Breast epithelium (tissue), 3 donors: ENCODE data around the gene MINDY2.

Experiments
- POLR2A ChIP-seq: fragments of 450-650 bp; IDR thresholded peaks from one replicate; pipeline ENCODE4 v1.6.1; 2016; ENCODE audit warnings: antibody characterized with exemption, mild to moderate bottlenecking, moderate library complexity
- POLR2AphosphoS5 ChIP-seq, 3 donors: sonication (generic); formaldehyde crosslinking; IDR thresholded peaks; one replicate each; pipeline ENCODE4 v1.6.1; 2017; ENCODE audit warnings: antibody characterized with exemption in 3 of 3
- TF ChIP-seq, protein P1 (sequence below), 3 donors: fragments of 450-650 bp; IDR thresholded peaks; one replicate each; pipeline ENCODE4 v1.5.1; 2016 to 2017; ENCODE audit warnings: antibody characterized with exemption in 3 of 3, mild to moderate bottlenecking in 3 of 3, moderate library complexity in 3 of 3

DNA sequence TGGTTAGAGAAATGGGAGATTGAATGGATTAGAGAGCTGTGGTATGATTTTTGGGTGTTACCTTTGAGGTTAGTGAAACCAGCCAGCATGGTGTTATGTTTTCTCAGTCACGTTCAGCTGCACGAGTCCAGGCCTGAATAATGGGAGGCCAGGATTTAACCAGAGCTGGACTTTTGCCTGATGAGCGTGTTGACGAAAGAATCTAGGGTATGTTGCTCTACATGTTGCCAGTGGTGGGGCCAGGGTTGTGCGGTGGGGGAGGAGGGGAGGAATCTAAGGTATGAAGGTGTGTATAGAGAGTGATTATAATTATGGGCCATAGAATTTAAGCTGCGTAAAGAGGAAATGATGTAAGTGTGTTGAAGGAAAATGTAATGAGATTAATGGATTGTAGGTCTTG, 22.8 kb downstream of the MINDY2 start:
- TF ChIP-seq, protein P1, sequence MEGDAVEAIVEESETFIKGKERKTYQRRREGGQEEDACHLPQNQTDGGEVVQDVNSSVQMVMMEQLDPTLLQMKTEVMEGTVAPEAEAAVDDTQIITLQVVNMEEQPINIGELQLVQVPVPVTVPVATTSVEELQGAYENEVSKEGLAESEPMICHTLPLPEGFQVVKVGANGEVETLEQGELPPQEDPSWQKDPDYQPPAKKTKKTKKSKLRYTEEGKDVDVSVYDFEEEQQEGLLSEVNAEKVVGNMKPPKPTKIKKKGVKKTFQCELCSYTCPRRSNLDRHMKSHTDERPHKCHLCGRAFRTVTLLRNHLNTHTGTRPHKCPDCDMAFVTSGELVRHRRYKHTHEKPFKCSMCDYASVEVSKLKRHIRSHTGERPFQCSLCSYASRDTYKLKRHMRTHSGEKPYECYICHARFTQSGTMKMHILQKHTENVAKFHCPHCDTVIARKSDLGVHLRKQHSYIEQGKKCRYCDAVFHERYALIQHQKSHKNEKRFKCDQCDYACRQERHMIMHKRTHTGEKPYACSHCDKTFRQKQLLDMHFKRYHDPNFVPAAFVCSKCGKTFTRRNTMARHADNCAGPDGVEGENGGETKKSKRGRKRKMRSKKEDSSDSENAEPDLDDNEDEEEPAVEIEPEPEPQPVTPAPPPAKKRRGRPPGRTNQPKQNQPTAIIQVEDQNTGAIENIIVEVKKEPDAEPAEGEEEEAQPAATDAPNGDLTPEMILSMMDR (IDR thresholded peaks at IDR 0.05) = no peak
- TF ChIP-seq POLR2AphosphoS5 (IDR thresholded peaks at IDR 0.05) = no peak
- no peak for TF ChIP-seq POLR2A
